Measurements from ENCODE around the gene TFDP1.

The TFDP1 gene

DNA sequence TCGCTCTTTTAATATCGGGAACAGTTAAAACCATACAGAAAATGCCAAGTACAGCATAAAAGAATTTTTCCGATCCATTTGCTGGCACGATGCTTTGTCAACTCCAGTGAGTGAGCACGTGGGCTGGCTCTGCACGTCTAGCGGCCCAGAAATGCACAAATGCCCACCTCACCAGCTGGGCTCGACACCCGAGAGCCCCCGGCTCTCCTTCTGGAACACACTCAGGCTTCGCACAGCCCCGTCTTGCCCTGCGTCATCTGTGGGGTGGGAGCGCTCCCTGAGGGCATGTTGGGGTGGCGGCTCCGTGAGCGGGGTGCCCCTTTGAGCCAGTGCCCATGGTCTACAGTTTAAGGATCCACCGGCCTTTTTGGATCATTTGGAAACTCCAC, 48.9 kb downstream of the TFDP1 start:
- DNase-seq (ENCODE audit: low read depth), result no peak

DNA sequence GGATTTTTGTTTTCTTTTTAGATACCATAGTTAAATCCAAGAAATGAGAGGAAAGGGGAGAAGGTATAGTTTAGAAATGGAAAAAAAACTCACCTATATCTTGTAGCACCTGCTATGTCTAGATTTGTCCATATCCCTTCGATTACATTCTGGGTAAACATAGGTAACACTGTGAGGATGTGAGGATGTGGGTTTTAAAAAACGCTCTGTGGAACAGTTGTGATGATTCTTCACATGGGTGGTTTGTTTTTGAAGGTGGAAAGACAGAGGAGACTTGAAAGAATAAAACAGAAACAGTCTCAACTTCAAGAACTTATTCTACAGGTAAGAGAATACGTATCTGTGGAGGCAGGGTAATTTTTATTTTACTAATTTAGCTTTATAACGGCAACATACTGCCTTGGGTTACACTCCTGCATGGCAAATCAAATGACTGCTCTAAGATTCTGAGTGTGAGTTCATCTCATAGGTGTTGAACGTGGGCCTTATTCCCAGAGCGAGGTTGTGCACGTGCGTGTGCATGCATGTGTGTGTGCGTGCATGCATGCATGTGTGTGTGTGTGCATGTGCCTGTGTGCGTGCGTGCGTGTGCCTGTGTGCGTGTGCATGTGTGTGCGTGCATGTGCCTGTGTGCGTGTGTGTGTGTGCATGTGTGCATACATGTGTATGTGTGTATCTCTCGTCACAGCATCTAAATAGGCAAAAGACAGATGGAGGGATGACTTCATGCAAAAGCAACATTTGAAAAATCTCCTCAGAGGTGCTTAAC, 49.9 kb downstream of the TFDP1 start:
- no peak for DNase-seq (ENCODE audit: low read depth)

DNA sequence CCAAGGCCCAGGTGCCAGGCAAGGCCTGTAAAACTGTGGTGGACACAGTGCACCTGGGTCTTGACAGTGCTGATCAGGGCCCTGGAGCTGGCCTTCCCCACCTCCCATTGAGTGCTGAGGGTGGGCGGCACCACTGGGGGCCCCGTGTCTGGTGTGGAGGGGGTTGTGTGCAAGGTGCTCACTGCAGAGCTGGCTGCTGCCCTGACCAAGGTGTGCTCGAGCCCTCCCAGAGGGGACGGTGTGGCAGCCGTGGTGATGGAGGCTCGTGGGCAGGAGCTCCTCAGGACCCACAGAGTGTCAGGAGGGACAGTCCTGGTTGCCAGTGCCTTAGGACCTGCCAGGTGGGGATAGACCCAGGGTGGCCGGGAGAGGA, 50.5 kb downstream of the TFDP1 start:
- DNase-seq (ENCODE audit: low read depth), result no peak

DNA sequence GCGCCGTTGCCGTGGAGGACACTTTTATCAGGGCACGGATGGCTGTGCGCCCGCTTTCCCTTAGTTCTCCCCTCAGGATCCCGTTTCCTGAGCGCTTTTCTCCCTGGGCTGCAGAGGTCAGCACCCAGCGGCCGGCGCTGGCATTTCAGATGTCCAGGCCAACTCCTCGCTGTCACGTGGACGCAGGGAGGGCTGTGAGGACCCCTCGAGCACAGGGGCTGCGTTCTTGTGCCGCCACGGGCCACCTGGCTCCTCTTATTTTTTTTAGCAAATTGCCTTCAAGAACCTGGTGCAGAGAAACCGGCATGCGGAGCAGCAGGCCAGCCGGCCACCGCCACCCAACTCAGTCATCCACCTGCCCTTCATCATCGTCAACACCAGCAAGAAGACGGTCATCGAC, 51.2 kb downstream of the TFDP1 start:
- no peak for DNase-seq (ENCODE audit: low read depth)

DNA sequence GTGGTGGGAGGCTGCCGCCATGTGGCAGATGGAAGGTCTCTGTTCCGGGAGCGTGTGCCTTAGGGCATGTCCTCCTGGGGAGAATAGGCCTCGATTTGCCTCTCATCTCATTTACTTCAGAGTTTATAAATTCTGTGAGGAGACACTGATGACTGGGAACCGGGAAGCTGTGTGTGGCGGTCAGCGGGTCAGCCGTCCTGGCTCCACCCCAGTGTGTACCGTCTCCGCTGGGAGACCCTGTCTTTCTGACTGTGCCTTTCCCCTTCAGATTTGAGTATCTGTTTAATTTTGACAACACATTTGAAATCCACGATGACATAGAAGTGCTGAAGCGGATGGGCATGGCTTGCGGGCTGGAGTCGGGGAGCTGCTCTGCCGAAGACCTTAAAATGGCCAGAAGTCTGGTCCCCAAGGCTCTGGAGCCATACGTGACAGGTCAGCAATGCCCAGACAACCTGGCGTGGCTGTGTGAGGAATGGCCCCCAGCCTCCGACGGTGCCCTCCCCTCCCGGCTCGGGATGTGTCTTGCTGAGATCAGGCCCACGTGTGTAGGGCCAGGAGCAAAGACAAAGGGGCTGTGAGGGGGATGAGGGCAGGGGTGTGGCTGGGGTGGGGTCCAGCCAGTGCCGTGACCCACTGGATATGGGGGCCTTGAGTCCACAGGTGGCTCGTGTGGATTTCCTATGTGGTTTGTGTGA, 51.9 kb downstream of the TFDP1 start:
- no peak for DNase-seq (ENCODE audit: low read depth)

DNA sequence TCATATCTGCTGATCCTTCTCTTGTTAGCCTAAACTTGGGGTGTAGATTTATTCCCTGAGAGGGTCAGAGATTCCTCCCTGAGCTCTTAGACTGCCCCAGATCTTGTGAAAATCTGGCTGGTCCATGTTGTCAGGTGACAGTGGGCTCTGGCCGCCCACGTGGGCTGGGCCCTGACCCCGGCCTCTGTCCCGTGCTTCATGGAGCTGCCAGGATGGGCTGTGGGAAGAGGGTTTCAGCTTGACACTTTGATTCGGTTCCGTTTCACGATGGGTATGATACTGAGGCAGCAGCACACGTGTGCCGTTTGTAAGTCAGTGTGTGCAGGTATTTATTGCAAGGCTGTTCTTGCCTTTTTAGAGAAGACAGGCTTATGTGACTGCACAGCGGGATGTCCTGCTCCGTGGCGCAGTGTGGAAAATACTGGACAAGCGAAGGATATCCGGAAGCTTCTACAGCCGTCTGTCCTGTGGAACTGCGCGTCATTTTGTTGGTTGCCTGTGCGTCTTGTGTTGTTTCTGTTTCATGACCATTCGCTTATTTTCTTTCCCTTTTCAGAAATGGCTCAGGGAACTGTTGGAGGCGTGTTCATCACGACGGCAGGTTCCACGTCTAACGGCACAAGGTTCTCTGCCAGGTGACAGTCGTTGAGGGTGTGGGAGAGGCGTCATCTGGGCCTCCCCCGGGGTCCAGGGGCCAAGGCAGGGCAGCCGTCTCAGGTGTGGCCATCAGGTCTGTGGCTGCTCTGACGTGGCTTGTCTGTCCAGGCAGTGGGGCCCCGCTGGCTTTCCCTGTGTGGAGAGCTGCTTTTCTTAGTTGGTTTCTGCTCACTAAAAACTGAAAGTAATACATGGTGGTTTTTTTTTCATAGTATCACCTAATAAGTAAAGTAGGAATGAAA, 53.0 kb downstream of the TFDP1 start:
- no peak for DNase-seq (ENCODE audit: low read depth)

DNA sequence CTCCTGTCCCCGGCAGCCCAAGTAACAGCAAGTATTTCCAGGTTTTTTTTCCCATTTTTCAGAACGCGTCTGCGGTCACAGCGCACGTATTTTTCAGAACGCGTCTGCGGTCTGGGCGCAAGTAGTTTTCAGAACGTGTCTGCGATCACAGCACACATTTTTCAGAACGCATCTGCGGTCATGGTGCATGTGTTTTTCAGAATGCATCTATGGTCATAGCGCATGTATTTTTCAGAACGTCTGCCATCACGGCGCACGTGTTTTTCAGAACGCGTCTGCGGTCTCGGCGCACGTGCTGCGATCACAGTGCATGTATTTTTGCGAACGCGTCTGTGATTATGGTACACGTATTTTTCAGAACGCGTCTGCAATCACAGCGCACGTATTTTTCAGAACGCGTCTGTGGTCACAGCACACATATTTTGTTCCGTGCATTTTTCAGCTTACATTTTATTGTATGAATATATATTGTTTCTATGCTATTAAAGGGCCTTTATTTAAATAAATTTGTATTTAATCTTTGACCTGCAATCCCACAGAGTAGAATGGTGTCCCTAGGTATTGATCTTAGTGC, 53.7 kb downstream of the TFDP1 start:
- DNase-seq (ENCODE audit: low read depth), result no peak

DNA sequence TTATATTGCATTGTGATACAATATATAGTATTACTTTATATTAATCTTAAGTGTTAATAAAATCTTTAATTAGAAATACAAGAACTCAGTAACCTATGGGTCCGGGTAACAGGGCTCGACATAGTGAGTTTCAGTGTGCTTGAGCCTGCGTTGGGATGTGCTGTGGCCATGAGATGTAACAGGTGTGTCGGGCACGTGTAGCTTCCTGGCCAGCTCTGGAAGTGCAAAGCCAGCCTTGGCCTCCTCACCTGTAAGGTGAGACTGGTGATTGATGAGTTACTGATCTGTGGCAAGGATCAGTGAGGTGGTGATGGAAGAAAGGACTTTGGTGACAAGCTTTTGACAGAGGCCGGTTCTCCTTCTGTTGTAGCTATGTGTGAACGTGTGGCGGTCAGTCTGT, 54.3 kb downstream of the TFDP1 start:
- DNase-seq (ENCODE audit: low read depth), result no peak

DNA sequence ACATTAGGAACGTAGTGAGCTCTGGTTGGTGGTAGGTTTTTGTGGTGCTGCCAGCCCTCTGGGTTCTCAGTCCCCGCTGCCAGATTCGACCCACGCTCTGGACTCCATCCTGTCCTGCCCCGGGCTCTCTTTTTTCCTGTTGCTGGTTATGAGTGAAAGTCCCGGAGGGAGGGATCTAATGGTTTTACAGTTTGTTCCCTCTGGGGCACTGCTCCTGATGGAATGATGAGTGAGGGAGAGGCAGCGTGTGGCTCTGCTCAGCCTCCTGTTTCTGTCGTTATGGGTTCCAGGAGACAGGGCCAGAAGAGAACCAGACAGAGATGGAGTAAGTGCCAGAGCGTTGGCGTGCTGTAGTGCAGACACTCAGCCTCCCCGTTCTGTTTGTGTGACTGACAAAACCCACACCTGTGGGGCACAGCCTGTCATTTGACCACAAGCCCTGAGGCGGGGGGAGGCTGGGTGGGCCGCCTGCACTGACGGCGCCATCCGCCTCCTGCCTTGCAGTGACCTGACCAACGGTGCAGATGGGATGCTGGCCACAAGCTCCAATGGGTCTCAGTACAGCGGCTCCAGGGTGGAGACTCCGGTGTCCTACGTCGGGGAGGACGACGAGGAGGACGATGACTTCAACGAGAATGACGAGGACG, 55.2 kb downstream of the TFDP1 start:
- no peak for DNase-seq (ENCODE audit: low read depth)

DNA sequence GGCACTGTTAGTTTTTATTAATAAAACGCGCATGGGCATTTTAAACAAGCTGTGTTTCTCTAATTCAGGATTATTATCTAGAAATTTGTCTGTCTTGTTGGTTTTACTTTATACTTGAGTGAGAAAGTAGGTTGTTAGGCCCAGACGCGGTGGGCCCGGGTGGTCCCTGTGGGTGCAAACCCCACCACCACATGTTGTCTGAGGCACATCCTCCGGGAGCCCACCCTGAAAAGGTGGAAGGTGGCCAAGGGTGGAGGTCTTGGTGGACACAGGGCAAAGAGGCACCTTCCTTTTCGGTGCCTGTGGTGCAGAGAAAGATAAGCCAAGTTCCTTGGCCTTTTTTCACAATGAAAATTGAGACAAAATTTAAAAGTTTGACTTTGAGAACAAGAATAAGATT, 56.9 kb downstream of the TFDP1 start:
- DNase-seq (ENCODE audit: low read depth), result no peak

DNA sequence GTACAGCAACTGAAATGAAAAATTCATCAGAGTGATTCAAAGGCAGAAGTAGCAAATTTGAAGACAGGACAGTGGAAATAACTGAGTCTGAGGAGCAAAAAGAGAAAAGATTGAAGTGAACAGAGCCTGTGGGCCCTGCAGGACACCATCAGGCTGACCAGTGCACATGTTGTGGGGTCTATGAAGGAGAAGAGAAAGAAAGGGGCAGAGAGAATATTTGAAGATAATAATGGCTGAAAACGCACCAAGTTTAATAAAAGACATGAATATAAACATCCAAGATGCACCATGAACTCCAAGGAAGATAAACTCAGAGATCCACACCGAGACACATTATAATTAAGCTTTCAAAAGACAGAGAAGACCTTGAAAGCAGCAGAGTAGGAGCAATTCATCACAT, 58.0 kb downstream of the TFDP1 start:
- no peak for DNase-seq (ENCODE audit: low read depth)

DNA sequence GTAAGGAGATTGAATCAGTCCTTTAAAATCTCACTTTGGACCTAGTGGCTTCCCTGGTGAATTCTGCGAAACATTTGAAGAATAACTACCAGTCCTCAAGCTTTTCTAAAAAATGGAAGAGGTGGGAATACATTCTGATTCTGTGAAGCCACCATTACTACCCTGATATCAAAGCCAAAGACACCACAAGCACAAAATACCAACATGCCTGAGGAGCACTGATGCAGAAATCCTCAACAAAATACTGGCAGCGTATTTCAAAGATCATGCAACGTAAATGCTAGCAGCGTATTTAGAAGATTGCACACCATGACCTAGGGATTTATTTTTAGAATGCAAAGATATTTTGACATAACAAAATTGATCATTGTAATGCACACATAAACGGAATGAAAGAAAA, 59.0 kb downstream of the TFDP1 start:
- DNase-seq (ENCODE audit: low read depth), result no peak

DNA sequence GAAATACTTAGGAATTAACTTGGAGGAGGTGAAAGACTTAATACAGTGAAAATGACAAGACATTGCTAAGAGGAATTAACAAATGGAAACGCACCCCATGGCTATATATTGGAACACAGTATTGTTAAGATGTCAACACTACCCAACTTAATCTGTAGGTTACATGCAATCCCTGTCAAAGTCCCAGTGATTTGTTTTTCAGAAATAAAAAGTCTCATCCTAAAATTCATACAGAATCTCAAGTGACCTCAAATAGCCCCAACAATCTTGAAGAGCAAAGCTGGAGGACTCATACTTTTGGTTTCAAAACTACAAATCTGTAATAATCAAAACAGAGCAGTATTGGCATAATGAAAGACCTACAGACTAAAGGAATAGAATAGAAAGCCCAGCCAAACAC, 60.2 kb downstream of the TFDP1 start:
- DNase-seq (ENCODE audit: low read depth), result no peak

DNA sequence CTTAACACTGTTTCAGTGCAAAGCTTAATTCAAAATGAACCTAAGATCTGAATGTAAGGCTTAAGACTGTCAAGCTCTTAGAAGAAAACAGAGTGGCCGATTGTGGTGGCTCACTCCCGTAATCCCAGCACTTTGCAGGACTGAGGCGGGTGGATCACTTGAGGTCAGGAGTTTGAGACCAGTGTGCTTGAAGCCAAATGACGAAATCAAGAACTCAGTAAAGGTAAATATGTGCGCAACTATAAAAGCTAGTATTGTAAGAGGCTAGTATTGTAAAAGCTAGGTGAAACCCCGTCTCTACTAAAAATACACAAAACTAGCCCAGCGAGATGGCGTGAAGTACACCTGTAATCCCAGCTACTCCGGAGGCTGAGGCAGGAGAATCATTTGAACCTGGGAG, 60.8 kb downstream of the TFDP1 start:
- no peak for DNase-seq (ENCODE audit: low read depth)

DNA sequence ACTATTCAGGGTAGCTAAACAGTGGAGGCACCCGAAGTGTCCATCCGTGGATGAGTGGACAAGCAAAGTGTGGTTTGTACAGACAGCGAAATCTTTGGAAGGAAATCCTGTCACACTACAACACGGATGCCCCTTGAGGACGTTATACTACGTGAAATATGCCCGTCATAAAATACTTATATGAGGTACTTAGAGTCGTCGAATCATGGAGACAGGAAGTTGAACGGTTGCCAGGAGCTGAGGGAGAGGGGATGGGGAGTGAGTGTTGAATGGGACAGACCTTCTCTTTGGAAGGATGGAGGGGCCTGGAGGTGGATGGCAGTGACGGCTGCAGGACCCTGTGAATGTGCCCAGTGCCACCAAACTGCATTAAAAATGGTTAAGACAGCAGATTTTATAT, 61.8 kb downstream of the TFDP1 start:
- DNase-seq (ENCODE audit: low read depth), result no peak

DNA sequence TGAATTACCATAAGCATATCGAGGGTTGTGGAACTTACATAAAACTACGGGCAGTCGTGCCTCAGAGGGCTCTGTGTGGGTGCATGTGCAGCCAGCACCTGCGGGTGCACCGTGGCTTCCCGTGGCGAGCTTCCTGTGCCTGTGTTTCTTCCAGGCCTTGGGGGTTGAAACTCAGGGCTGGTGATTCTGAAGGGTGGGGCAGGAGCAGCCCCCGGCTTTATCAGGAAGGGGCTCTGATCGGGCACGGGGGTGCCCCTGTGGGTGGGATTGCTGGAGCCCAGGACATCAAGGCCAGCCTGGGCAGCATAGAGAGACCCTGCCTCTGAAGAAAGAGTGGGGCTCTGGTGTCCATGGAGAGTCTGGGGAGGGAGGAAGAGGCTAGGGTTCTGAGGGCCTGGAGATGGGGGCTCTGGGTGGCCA, 62.4 kb downstream of the TFDP1 start:
- no peak for DNase-seq (ENCODE audit: low read depth)

DNA sequence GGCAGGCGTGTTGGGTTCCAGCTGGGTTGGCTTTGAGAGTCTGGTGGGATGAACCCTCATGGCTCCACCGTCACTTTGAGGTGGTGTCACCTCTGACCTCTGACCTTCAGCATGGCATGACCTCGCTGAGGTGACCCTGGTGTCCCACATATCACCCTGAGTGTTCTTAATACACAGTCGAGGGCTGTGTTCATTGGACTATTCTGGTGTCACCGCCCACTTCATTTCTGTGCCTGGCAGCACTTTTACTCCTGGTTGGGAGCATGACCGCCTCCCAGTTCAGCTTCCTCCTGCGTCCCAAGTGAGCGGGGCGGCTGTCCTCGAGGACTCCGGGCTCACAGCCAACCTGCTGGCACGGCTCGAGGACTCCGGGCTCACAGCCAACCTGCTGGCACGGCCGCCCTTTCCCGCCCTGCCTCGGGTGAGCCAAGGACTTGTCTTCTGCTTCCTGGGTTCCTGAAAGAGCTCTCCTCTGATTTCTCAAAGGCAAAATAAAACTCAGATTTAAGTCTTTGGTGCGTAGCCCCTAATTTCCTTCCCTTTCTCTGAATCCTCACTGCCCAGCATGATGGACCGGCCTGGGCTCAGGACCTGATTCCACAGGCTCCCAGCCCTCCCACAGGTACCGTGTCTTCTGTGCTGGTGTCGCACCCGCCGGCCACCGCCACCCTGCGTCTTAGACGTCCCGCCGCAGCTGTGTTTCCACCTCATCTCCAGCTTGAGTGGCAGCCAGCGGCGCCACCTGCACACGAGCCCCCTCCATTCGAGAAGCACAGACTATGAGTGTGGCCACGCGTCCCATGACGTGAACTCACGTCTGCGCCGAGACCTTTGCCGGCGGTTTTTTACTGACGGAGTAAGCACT, 63.0 kb downstream of the TFDP1 start:
- DNase-seq (ENCODE audit: low read depth), result peak; percentile 54

DNA sequence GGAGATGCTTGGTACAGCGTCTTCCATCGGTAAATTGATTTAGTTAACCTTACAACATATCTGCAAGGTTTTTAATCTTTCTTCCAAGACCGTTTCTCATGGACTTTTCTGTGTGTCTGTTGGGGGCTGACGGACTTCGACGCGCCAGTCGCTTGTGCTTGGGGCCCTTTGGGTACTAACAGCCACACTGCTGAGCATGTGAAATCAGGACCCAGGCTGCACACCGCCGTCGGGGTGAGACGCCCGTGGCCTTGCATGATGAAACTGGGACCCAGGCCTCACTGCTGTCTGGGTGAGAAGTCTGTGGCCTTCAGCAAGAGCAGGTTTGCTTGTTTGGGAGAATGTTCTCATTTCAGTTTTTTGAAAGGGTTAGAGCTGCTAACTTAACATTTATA, 63.7 kb downstream of the TFDP1 start:
- DNase-seq (ENCODE audit: low read depth), result no peak

DNA sequence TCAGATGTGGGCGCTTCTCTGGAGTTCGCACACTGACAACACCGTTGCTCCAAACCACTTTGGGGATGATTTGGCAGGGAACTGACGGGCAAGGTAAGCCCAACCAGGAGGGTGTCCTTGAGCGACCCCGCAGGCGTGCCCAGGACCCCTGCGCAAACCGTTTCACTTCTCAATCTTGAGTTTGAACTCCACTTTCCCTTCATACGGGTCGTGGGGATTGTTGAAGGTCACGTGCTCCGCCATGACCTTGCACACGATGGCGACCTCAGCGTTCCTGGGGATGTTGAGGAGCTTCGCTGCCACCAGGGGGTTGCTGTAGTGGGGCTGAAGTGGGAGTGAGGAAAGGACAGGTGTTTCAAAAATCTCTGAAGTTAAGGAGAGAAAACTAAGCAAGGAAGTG, 64.7 kb downstream of the TFDP1 start:
- no peak for DNase-seq (ENCODE audit: low read depth)

DNA sequence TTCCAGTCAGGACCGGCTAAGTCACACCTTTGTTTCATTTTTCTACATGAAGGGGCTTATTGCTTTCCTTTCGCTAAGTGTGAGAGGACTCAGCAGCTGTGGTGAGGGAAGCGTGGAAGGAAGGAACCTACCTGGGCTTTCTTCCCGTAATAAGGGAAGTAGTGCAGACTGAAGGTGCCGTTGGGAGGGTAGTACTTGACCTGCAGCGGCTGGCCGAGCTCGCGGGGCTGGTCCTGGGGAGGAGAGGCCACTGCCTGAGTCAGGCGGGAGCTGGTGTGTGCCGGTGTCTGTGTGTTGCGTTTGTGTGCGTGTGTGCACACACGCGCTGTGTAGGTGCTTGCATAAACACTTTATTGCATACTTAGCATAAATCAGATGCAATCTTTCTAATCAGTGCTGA, 65.7 kb downstream of the TFDP1 start:
- DNase-seq (ENCODE audit: low read depth), result no peak

DNA sequence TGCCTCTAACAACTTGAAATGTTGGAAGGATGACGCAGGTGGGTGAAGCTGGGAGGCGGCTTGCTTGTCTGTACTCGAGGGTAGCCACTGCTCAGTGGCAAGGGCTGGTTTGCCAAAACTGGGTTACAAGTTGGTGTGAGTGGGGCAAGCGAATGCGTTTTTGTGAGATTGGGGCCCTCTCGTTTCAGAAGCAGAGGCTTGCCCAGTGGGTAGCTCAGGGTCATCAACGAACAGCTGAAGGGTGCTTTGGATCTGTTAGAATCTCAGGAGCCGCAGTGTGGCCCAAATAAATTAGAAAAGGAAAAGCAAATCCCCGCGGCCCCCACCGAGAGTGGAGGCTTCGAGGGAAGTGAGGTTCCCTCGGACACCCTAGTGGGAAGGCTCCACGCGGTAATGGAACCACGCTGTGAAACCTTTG, 66.2 kb downstream of the TFDP1 start:
- DNase-seq (ENCODE audit: low read depth), result no peak

Data from fibroblast of the conjunctiva (primary cell).